Neural progenitor cell (in vitro differentiated cells): Measurements from ENCODE around the gene KCNC1.

ENCODE experiments used
- EZH2 ChIP-seq: fragments of 200-600 bp; sonication (generic); IDR thresholded peaks from 2 replicates; pipeline ENCODE4 v1.6.1; 2017; ENCODE audit warnings: antibody characterized with exemption, mild to moderate bottlenecking, moderate library complexity
- TF ChIP-seq, protein P1 (sequence below): fragments of 200-600 bp; sonication (generic); IDR thresholded peaks from 2 replicates; pipeline ENCODE4 v1.5.1; 2017; ENCODE audit warnings: antibody characterized with exemption, mild to moderate bottlenecking

DNA sequence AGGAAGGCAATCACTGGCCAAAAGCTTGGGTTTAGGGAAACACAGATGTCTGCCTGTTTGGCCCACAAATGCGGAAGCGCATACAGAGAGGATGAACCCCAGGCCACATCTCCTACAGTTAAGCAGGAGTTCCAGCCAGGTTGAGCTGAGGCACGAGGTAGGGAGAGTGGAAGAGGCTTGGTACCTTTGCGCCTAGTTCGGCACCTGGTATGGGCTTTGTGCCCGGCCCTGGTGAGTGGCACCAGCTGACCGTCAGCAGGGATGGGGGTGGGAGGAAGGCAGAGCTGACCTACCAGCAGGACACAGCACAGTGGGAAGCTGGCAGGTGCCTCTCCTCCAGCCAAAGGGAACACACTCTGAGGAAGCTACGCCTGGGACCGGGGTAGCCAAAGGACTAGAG lies 57.6 kb downstream of the KCNC1 start:
- TF ChIP-seq, protein P1, sequence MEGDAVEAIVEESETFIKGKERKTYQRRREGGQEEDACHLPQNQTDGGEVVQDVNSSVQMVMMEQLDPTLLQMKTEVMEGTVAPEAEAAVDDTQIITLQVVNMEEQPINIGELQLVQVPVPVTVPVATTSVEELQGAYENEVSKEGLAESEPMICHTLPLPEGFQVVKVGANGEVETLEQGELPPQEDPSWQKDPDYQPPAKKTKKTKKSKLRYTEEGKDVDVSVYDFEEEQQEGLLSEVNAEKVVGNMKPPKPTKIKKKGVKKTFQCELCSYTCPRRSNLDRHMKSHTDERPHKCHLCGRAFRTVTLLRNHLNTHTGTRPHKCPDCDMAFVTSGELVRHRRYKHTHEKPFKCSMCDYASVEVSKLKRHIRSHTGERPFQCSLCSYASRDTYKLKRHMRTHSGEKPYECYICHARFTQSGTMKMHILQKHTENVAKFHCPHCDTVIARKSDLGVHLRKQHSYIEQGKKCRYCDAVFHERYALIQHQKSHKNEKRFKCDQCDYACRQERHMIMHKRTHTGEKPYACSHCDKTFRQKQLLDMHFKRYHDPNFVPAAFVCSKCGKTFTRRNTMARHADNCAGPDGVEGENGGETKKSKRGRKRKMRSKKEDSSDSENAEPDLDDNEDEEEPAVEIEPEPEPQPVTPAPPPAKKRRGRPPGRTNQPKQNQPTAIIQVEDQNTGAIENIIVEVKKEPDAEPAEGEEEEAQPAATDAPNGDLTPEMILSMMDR = no peak
- no peak for TF ChIP-seq EZH2
